Lower leg skin (tissue), 3 donors: ENCODE results near the gene PARD6A.

ENCODE experiments used
- CTCF ChIP-seq, 3 donors: fragments of 450-650 bp; IDR thresholded peaks; one replicate each; pipeline ENCODE4 v1.5.1; 2016; ENCODE audit warnings: antibody characterized with exemption in 3 of 3, mild to moderate bottlenecking in 3 of 3, moderate library complexity in 2 of 3
- POLR2A ChIP-seq, 2 donors: fragments of 450-650 bp; IDR thresholded peaks; one replicate each; pipeline ENCODE4 v1.6.1; 2016 to 2017; ENCODE audit warnings: antibody characterized with exemption in 2 of 2, mild to moderate bottlenecking in 1 of 2, moderate library complexity in 1 of 2

GRCh38 chr16:67636713-67637112 is 24.0 kb upstream of the PARD6A start:
- TF ChIP-seq CTCF (IDR thresholded peaks at IDR 0.05) (no peak), POLR2A (IDR thresholded peaks at IDR 0.05) (no peak)
